B cell (primary cell): ENCODE data around the gene ABCA12. TPM values are rescaled to one million over a fixed set of nuclear protein-coding genes. Genes with fewer than 3 reads are reported as not detected.

ENCODE experiments used
- ATAC-seq: fragments of 200-7000 bp; cut with Tn5 transposase; one replicate; pipeline ENCODE4 v1.10.0; 2021; ENCODE audit warnings: low read depth, mild to moderate bottlenecking, moderate number of reproducible peaks, moderate library complexity
- CTCF ChIA-PET: fragments of 350-600 bp; sonication (Branson Sonifier 250); formaldehyde crosslinking; loops from one replicate; lab custom pipeline; 2021; ENCODE audit warnings: antibody characterized with exemption, inconsistent platforms; lab: Charles Lee
- POLR2A ChIA-PET: fragments of 350-600 bp; sonication (Branson Sonifier 250); formaldehyde crosslinking; loops from one replicate; lab custom pipeline; 2021; ENCODE audit warnings: antibody characterized with exemption; lab: Charles Lee
- DNase-seq: peaks from one replicate; pipeline ENCODE4 v3.0.0; 2013
- H2AFZ ChIP-seq: 2 replicates; pipeline ENCODE4 v1.6.1; 2012; ENCODE audit warnings: mild to moderate bottlenecking, low read depth, low read length; ENCODE audit not compliant: insufficient read depth, poor library complexity, severe bottlenecking
- H3K27ac ChIP-seq, 2 donors: 1 replicate in 1 of 2; 2 replicates in 1 of 2; pipeline ENCODE4 v1.5.1; 2012 to 2013; ENCODE audit warnings: low read length in 2 of 2, mild to moderate bottlenecking in 2 of 2, moderate library complexity in 1 of 2
- H3K27me3 ChIP-seq, 4 experiments: fragments of 200-600 bp in 1 of 4; sonication (generic) in 1 of 4; replicated peaks in 1 of 4; 1 replicate in 2 of 4; 2 replicates in 2 of 4; pipeline versions ENCODE4 v1.6.1 to v1.7.0; 2013 to 2016; ENCODE audit warnings: low read length in 3 of 4, mild to moderate bottlenecking in 2 of 4, mixed read lengths in 1 of 4, moderate library complexity in 1 of 4; ENCODE audit not compliant: insufficient read depth in 4 of 4, control insufficient read depth in 3 of 4; ENCODE audit errors: control extremely low read depth in 1 of 4
- H3K36me3 ChIP-seq, 2 experiments: replicated peaks in 1 of 2; 1 replicate in 1 of 2; 2 replicates in 1 of 2; pipeline versions ENCODE4 v1.6.1 to v1.7.1; 2013; ENCODE audit warnings: low read length in 1 of 2; ENCODE audit not compliant: insufficient read depth in 2 of 2, control insufficient read depth in 1 of 2; ENCODE audit errors: control extremely low read depth in 1 of 2, extremely low read depth in 1 of 2
- H3K4me1 ChIP-seq, 2 donors: fragments of 200-600 bp in 1 of 2; sonication (generic) in 1 of 2; 1 replicate in 1 of 2; 2 replicates in 1 of 2; pipeline versions ENCODE4 v1.5.1 to v1.6.1; 2013 to 2017; ENCODE audit warnings: low read length in 2 of 2; ENCODE audit not compliant: control insufficient read depth in 2 of 2, insufficient read depth in 2 of 2
- H3K4me2 ChIP-seq: replicated peaks from 2 replicates; pipeline ENCODE3; 2012; ENCODE audit warnings: mild to moderate bottlenecking, low read depth, low read length; ENCODE audit not compliant: poor library complexity, severe bottlenecking
- H3K4me3 ChIP-seq, 5 experiments: fragments of 200-600 bp in 1 of 5; sonication (generic) in 1 of 5; 1 replicate in 3 of 5; 2 replicates in 2 of 5; pipeline versions ENCODE4 v1.5.1 to v1.7.0; 2011 to 2016; ENCODE audit warnings: low read length in 4 of 5, mild to moderate bottlenecking in 4 of 5, low read depth in 2 of 5, control low read depth in 1 of 5, moderate library complexity in 1 of 5; ENCODE audit not compliant: insufficient read depth in 1 of 5; ENCODE audit errors: control extremely low read depth in 1 of 5, extremely low read depth in 1 of 5
- H3K79me2 ChIP-seq: fragments of 200-600 bp; sonication (generic); one replicate; pipeline ENCODE4 v1.6.0; 2016; ENCODE audit warnings: low read length; ENCODE audit not compliant: control insufficient read depth, insufficient read depth
- H3K9ac ChIP-seq: fragments of 200-600 bp; sonication (generic); 2 replicates; pipeline ENCODE4 v1.6.1; 2017; ENCODE audit warnings: mild to moderate bottlenecking, low read length, moderate library complexity
- H3K9me3 ChIP-seq, 3 donors: one replicate each; pipeline versions ENCODE4 v1.6.1 to v1.7.1; 2013; ENCODE audit warnings: low read length in 2 of 3; ENCODE audit not compliant: control insufficient read depth in 2 of 3, insufficient read depth in 1 of 3; ENCODE audit errors: control extremely low read depth in 1 of 3
- H4K20me1 ChIP-seq: 2 replicates; pipeline ENCODE4 v1.6.0; 2012; ENCODE audit warnings: mild to moderate bottlenecking, low read length; ENCODE audit not compliant: insufficient read depth, control insufficient read depth, poor library complexity, severe bottlenecking
- H3K27ac Mint-ChIP-seq: one replicate; pipeline ENCODE4 v1.8.0; 2021; ENCODE audit warnings: mixed read lengths
- H3K27me3 Mint-ChIP-seq: one replicate; pipeline ENCODE4 v1.8.0; 2021; ENCODE audit warnings: mixed read lengths
- H3K4me1 Mint-ChIP-seq: one replicate; pipeline ENCODE4 v1.8.0; 2021; ENCODE audit warnings: mixed read lengths
- H3K4me3 Mint-ChIP-seq: one replicate; pipeline ENCODE4 v1.8.0; 2021; ENCODE audit warnings: mixed read lengths
- H3K9me3 Mint-ChIP-seq: one replicate; pipeline ENCODE4 v1.8.0; 2022; ENCODE audit warnings: mixed read lengths; ENCODE audit not compliant: insufficient read depth
- EZH2 ChIP-seq: IDR thresholded peaks from 2 replicates; pipeline ENCODE4 v1.6.1; 2012; ENCODE audit warnings: borderline replicate concordance, low read depth, mild to moderate bottlenecking, moderate library complexity, low read length; ENCODE audit not compliant: insufficient read depth, poor library complexity, severe bottlenecking
- WGBS: methylation state at CpG from one replicate; pipeline ENCODE4 v1.1.5; 2013; ENCODE audit warnings: missing lambda C conversion rate; ENCODE audit not compliant: insufficient coverage; 5-methylcytosine and 5-hydroxymethylcytosine counted together
- intact Hi-C: fragments of 100-400 bp; cut with micrococcal nuclease; formaldehyde crosslinking; loops from one replicate; pipeline ENCODE4 v1.10.0; 2022
- polyA minus RNA-seq: library from RNA; depleted of rRNA, polyadenylated mRNA; stranded (reverse); fragments of >200 nt; gene quantifications from 2 replicates; pipeline ENCODE4 v1.2.3, GENCODE V29; 2012
- polyA plus RNA-seq: library from polyadenylated mRNA; depleted of rRNA; stranded (reverse); fragments of >200 nt; gene quantifications from 2 replicates; pipeline ENCODE4 v1.2.3, GENCODE V29; 2012
- total RNA-seq, 2 donors: library from RNA; stranded (reverse); fragments of 120-200 nt in 1 of 2; gene quantifications; 1 replicate in 1 of 2; 2 replicates in 1 of 2; pipeline versions ENCODE4 v1.2.3 to v1.2.4, GENCODE V29; 2013 to 2022
- TF ChIP-seq, protein P1 (sequence below): fragments of 200-600 bp; IDR thresholded peaks from one replicate; pipeline ENCODE4 v1.8.0; 2022; ENCODE audit warnings: antibody characterized with exemption, mild to moderate bottlenecking

The ABCA12 gene, protein sequence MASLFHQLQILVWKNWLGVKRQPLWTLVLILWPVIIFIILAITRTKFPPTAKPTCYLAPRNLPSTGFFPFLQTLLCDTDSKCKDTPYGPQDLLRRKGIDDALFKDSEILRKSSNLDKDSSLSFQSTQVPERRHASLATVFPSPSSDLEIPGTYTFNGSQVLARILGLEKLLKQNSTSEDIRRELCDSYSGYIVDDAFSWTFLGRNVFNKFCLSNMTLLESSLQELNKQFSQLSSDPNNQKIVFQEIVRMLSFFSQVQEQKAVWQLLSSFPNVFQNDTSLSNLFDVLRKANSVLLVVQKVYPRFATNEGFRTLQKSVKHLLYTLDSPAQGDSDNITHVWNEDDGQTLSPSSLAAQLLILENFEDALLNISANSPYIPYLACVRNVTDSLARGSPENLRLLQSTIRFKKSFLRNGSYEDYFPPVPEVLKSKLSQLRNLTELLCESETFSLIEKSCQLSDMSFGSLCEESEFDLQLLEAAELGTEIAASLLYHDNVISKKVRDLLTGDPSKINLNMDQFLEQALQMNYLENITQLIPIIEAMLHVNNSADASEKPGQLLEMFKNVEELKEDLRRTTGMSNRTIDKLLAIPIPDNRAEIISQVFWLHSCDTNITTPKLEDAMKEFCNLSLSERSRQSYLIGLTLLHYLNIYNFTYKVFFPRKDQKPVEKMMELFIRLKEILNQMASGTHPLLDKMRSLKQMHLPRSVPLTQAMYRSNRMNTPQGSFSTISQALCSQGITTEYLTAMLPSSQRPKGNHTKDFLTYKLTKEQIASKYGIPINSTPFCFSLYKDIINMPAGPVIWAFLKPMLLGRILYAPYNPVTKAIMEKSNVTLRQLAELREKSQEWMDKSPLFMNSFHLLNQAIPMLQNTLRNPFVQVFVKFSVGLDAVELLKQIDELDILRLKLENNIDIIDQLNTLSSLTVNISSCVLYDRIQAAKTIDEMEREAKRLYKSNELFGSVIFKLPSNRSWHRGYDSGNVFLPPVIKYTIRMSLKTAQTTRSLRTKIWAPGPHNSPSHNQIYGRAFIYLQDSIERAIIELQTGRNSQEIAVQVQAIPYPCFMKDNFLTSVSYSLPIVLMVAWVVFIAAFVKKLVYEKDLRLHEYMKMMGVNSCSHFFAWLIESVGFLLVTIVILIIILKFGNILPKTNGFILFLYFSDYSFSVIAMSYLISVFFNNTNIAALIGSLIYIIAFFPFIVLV (N-terminal part only)
- total RNA-seq (not detected in 2 replicates), polyA plus RNA-seq (not detected in 2 replicates), polyA minus RNA-seq (not detected in 2 replicates)
- total RNA-seq (2013), result not detected

DNA sequence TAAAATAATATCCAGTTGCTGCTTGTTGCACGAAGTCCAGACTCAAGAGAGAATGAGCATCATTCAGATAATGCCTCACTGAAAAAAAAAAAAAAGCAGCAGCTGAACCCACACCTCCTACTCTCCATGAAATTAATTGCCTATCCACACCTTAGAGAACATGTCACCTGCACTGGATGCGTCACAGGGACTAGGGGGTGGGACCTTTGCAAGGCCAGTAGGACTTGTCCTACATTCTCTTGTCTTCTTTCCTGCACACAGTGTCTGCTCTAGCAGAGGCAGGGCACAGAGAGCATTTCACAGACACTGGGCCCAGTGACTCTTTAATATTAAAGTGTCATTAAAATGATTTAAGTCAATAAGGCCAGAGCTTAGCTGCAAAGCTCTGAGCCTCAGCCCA lies at the start of gene ABCA12:
TSS of gene ABCA12 (minus strand) at position 148 of the 400 bp plus-strand sequence. CDS start 418 bp downstream, outside the sequence.
- no peaks in the 10 kb centered on the region for H3K27me3 Mint-ChIP-seq
- TF ChIP-seq EZH2, result no peak
- TF ChIP-seq, protein P1, sequence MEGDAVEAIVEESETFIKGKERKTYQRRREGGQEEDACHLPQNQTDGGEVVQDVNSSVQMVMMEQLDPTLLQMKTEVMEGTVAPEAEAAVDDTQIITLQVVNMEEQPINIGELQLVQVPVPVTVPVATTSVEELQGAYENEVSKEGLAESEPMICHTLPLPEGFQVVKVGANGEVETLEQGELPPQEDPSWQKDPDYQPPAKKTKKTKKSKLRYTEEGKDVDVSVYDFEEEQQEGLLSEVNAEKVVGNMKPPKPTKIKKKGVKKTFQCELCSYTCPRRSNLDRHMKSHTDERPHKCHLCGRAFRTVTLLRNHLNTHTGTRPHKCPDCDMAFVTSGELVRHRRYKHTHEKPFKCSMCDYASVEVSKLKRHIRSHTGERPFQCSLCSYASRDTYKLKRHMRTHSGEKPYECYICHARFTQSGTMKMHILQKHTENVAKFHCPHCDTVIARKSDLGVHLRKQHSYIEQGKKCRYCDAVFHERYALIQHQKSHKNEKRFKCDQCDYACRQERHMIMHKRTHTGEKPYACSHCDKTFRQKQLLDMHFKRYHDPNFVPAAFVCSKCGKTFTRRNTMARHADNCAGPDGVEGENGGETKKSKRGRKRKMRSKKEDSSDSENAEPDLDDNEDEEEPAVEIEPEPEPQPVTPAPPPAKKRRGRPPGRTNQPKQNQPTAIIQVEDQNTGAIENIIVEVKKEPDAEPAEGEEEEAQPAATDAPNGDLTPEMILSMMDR, result no peak
- H4K20me1 ChIP-seq, result no peaks in the 10 kb centered on the region
- no peak within 1 kb of the TSS for H2AFZ ChIP-seq
- no peak within 1 kb of the TSS for H3K4me3 Mint-ChIP-seq
- H3K9me3 ChIP-seq, result no peaks in the 10 kb centered on the region
- DNase-seq (no peak), ATAC-seq (no peak)
- no peak within 1 kb of the TSS for H3K27ac Mint-ChIP-seq
- H3K4me1 ChIP-seq, result no peaks in the 10 kb centered on the region
- no peak within 1 kb of the TSS for H3K9ac ChIP-seq
- CTCF ChIA-PET, result no interaction called here
- no peaks in the 10 kb centered on the region for H3K36me3 ChIP-seq
- no peaks in the 10 kb centered on the region for H3K79me2 ChIP-seq
- H3K4me1 Mint-ChIP-seq, result no peaks in the 10 kb centered on the region
- no peak within 1 kb of the TSS for H3K4me3 ChIP-seq
- no peaks in the 10 kb centered on the region for H3K27me3 ChIP-seq
- H3K9me3 Mint-ChIP-seq, result no peaks in the 10 kb centered on the region
- WGBS, result 69% methylated on average over 2 of the region's 2 CpGs
- POLR2A ChIA-PET, result no interaction called here
- intact Hi-C loops, result no loop called here
- H3K4me2 ChIP-seq, result no peak within 1 kb of the TSS
- no peak within 1 kb of the TSS for H3K27ac ChIP-seq
